Naive thymus-derived CD8-positive, alpha-beta T cell (primary cell): ENCODE measurements around the gene MAPT. TPM values are rescaled to one million over a fixed set of nuclear protein-coding genes. Genes with fewer than 3 reads are reported as not detected.
"Not testable (repeated sequence)": the region's sequence is repeated elsewhere in the genome, so short reads cannot be mapped to it uniquely, and the experiment has no call there.

Experiments used
- ATAC-seq, 2 donors: fragments of 150-1000 bp; cut with Tn5 transposase in 1 of 2; sonication (Bioruptor Pico), chemical (Tn5 transposase) in 1 of 2; 1 replicate in 1 of 2; 2 replicates in 1 of 2; pipeline ENCODE4 v1.10.0; 2021; ENCODE audit warnings: mild to moderate bottlenecking in 2 of 2, moderate library complexity in 2 of 2
- POLR2A ChIA-PET: fragments of 350-600 bp; sonication (Branson Sonifier 250); formaldehyde crosslinking; loops from one replicate; lab custom pipeline; 2021; ENCODE audit warnings: antibody characterized with exemption; lab: Charles Lee
- DNase-seq, 10 donors: peaks; one replicate each; pipeline versions ENCODE4 v3.0.0 to v3.0.0-alpha.2; 2020 to 2022
- H3K27ac Mint-ChIP-seq, 10 donors: one replicate each; pipeline ENCODE4 v1.8.0; 2020 to 2022; ENCODE audit warnings: mild to moderate bottlenecking in 10 of 10, mixed read lengths in 10 of 10, moderate library complexity in 4 of 10, inconsistent platforms in 1 of 10
- H3K27me3 Mint-ChIP-seq, 5 donors: one replicate each; pipeline ENCODE4 v1.8.0; 2021 to 2022; ENCODE audit warnings: mixed read lengths in 5 of 5
- H3K36me3 Mint-ChIP-seq, 3 donors: one replicate each; pipeline ENCODE4 v1.8.0; 2020 to 2022; ENCODE audit warnings: mixed read lengths in 3 of 3, mild to moderate bottlenecking in 2 of 3, inconsistent platforms in 1 of 3
- H3K4me1 Mint-ChIP-seq, 4 donors: one replicate each; pipeline ENCODE4 v1.8.0; 2021 to 2022; ENCODE audit warnings: mixed read lengths in 4 of 4
- H3K4me3 Mint-ChIP-seq, 10 donors: one replicate each; pipeline ENCODE4 v1.8.0; 2020 to 2022; ENCODE audit warnings: mild to moderate bottlenecking in 10 of 10, mixed read lengths in 10 of 10, moderate library complexity in 6 of 10, inconsistent platforms in 1 of 10
- H3K9me3 Mint-ChIP-seq, 9 donors: one replicate each; pipeline ENCODE4 v1.8.0; 2020 to 2022; ENCODE audit warnings: mixed read lengths in 9 of 9, mild to moderate bottlenecking in 3 of 9, inconsistent platforms in 1 of 9, moderate library complexity in 1 of 9
- polyA plus RNA-seq, 3 donors: library from polyadenylated mRNA; unstranded; fragments of 300-500 nt; fragmentation: Illumina TruSeq; gene quantifications; one replicate each; pipeline ENCODE4 v1.2.3, GENCODE V29; 2021
- total RNA-seq, 8 experiments: library from RNA in 2 of 8; stranded (reverse) in 2 of 8; gene quantifications; one replicate each; pipeline ENCODE4 v1.2.3 and lab custom pipeline; 2021 to 2026

Gene MAPT
- total and polyA plus RNA-seq, 5 experiments from 2014 or later = 0.14 to 0.86 (median 0.33) TPM

DNA sequence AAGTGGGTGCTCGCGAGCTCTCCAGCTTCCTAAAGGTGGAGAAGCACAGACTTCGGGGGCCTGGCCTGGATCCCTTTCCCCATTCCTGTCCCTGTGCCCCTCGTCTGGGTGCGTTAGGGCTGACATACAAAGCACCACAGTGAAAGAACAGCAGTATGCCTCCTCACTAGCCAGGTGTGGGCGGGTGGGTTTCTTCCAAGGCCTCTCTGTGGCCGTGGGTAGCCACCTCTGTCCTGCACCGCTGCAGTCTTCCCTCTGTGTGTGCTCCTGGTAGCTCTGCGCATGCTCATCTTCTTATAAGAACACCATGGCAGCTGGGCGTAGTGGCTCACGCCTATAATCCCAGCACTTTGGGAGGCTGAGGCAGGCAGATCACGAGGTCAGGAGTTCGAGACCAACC, 102.8 kb downstream of the MAPT start:
- POLR2A ChIA-PET = no interaction called here
- no peaks in the 10 kb centered on the region for H3K36me3 Mint-ChIP-seq
- no peaks in the 10 kb centered on the region for H3K9me3 Mint-ChIP-seq
- peaks cover 0 to 4% (median 0%) of the 10 kb centered on the region in 4 donors for H3K4me1 Mint-ChIP-seq
- no peaks in the 10 kb centered on the region for H3K27me3 Mint-ChIP-seq
- peak in 1 of 10 donors; percentile 14 for DNase-seq
- H3K27ac Mint-ChIP-seq = peak overlapping the region in 1 of 10 donors; percentile 50
- H3K4me3 Mint-ChIP-seq = no peak overlapping the region
- ATAC-seq = no peak

DNA sequence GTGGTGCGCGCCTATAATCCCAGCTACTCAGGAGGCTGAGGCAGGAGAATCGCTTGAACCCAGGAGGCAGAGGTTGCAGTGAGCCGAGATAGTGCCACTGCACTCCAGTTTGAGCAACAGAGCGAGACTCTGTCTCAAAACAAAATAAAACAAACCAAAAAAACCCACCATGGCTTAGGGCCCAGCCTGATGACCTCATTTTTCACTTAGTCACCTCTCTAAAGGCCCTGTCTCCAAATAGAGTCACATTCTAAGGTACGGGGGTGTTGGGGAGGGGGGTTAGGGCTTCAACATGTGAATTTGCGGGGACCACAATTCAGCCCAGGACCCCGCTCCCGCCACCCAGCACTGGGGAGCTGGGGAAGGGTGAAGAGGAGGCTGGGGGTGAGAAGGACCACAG, 103.3 kb downstream of the MAPT start:
- Mint-ChIP-seq H3K27ac (no peak overlapping the region), H3K9me3 (no peaks in the 10 kb centered on the region), H3K4me3 (no peak overlapping the region), H3K27me3 (no peaks in the 10 kb centered on the region), H3K36me3 (no peaks in the 10 kb centered on the region), H3K4me1 (peaks cover 0 to 4% (median 0%) of the 10 kb centered on the region in 4 donors)
- POLR2A ChIA-PET = no interaction called here
- ATAC-seq (no peak), DNase-seq (no peak)

DNA sequence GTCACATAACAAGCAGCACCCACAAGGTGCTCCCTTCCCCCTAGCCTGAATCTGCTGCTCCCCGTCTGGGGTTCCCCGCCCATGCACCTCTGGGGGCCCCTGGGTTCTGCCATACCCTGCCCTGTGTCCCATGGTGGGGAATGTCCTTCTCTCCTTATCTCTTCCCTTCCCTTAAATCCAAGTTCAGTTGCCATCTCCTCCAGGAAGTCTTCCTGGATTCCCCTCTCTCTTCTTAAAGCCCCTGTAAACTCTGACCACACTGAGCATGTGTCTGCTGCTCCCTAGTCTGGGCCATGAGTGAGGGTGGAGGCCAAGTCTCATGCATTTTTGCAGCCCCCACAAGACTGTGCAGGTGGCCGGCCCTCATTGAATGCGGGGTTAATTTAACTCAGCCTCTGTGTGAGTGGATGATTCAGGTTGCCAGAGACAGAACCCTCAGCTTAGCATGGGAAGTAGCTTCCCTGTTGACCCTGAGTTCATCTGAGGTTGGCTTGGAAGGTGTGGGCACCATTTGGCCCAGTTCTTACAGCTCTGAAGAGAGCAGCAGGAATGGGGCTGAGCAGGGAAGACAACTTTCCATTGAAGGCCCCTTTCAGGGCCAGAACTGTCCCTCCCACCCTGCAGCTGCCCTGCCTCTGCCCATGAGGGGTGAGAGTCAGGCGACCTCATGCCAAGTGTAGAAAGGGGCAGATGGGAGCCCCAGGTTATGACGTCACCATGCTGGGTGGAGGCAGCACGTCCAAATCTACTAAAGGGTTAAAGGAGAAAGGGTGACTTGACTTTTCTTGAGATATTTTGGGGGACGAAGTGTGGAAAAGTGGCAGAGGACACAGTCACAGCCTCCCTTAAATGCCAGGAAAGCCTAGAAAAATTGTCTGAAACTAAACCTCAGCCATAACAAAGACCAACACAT, 104.9 kb downstream of the MAPT start, which contains the start of gene STH:
STH (plus strand) TSS at position 264 of the 913 bp plus-strand sequence; CDS start at position 294, 30 bp downstream.
- Mint-ChIP-seq H3K4me1 (peaks cover 0 to 4% (median 0%) of the 10 kb centered on the region in 4 donors), H3K27ac (peak within 1 kb of the TSS in 1 of 10 donors; percentile 37), H3K4me3 (no peak within 1 kb of the TSS), H3K27me3 (no peaks in the 10 kb centered on the region), H3K36me3 (no peaks in the 10 kb centered on the region), H3K9me3 (no peaks in the 10 kb centered on the region)
- ATAC-seq (no peak), DNase-seq (peak in 1 of 10 donors; percentile 56)
- POLR2A ChIA-PET = no interaction called here

DNA sequence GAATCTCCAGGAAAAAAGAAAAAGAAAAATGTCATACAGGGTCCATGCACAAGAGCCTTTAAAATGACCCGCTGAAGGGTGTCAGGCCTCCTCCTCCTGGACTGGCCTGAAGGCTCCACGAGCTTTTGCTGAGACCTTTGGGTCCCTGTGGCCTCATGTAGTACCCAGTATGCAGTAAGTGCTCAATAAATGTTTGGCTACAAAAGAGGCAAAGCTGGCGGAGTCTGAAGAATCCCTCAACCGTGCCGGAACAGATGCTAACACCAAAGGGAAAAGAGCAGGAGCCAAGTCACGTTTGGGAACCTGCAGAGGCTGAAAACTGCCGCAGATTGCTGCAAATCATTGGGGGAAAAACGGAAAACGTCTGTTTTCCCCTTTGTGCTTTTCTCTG, 105.5 kb downstream of the MAPT start:
- Mint-ChIP-seq H3K4me3 (no peak overlapping the region), H3K36me3 (no peaks in the 10 kb centered on the region), H3K9me3 (no peaks in the 10 kb centered on the region), H3K27me3 (no peaks in the 10 kb centered on the region), H3K4me1 (peaks cover 0 to 4% (median under 1%) of the 10 kb centered on the region in 4 donors), H3K27ac (no peak overlapping the region)
- POLR2A ChIA-PET = no interaction called here
- ATAC-seq = no peak
- DNase-seq = peak in 1 of 10 donors; percentile 1

DNA sequence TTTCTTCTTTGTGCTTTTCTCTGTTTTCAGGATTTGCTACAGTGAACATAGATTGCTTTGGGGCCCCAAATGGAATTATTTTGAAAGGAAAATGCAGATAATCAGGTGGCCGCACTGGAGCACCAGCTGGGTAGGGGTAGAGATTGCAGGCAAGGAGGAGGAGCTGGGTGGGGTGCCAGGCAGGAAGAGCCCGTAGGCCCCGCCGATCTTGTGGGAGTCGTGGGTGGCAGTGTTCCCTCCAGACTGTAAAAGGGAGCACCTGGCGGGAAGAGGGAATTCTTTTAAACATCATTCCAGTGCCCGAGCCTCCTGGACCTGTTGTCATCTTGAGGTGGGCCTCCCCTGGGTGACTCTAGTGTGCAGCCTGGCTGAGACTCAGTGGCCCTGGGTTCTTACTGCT, 105.9 kb downstream of the MAPT start:
- no peak overlapping the region for H3K4me3 Mint-ChIP-seq
- H3K9me3 Mint-ChIP-seq = no peaks in the 10 kb centered on the region
- H3K27me3 Mint-ChIP-seq = no peaks in the 10 kb centered on the region
- POLR2A ChIA-PET = no interaction called here
- peaks cover 0 to 4% (median under 1%) of the 10 kb centered on the region in 4 donors for H3K4me1 Mint-ChIP-seq
- H3K27ac Mint-ChIP-seq = no peak overlapping the region
- ATAC-seq = no peak
- H3K36me3 Mint-ChIP-seq = no peaks in the 10 kb centered on the region
- DNase-seq = peak in 1 of 10 donors; percentile 19

DNA sequence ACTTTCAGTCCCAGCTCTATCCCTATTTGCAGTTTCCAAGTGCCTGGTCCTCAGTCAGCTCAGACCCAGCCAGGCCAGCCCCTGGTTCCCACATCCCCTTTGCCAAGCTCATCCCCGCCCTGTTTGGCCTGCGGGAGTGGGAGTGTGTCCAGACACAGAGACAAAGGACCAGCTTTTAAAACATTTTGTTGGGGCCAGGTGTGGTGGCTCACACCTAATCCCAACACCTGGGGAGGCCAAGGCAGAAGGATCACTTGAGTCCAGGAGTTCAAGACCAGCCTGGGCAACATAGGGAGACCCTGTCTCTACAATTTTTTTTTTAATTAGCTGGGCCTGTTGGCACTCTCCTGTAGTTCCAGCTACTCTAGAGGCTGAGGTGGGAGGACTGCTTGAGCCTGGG, 106.4 kb downstream of the MAPT start:
- peak overlapping the region in 1 of 10 donors; percentile 21 for H3K27ac Mint-ChIP-seq
- H3K27me3 Mint-ChIP-seq = peaks cover 0 to under 1% (median 0%) of the 10 kb centered on the region in 5 donors
- no peak overlapping the region for H3K4me3 Mint-ChIP-seq
- ATAC-seq = no peak
- no peaks in the 10 kb centered on the region for H3K9me3 Mint-ChIP-seq
- DNase-seq = peak in 1 of 10 donors; percentile 58
- POLR2A ChIA-PET = no interaction called here
- no peaks in the 10 kb centered on the region for H3K36me3 Mint-ChIP-seq
- H3K4me1 Mint-ChIP-seq = peaks cover 0 to 2% (median under 1%) of the 10 kb centered on the region in 4 donors

DNA sequence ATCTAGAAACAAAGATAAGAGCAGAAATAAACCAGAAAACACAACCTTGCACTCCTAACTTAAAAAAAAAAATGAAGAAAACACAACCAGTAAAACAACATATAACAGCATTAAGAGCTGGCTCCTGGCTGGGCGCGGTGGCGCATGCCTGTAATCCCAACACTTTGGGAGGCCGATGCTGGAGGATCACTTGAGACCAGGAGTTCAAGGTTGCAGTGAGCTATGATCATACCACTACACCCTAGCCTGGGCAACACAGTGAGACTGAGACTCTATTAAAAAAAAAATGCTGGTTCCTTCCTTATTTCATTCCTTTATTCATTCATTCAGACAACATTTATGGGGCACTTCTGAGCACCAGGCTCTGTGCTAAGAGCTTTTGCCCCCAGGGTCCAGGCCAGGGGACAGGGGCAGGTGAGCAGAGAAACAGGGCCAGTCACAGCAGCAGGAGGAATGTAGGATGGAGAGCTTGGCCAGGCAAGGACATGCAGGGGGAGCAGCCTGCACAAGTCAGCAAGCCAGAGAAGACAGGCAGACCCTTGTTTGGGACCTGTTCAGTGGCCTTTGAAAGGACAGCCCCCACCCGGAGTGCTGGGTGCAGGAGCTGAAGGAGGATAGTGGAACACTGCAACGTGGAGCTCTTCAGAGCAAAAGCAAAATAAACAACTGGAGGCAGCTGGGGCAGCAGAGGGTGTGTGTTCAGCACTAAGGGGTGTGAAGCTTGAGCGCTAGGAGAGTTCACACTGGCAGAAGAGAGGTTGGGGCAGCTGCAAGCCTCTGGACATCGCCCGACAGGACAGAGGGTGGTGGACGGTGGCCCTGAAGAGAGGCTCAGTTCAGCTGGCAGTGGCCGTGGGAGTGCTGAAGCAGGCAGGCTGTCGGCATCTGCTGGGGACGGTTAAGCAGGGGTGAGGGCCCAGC, 107.3 kb downstream of the MAPT start:
- H3K27me3 Mint-ChIP-seq = peaks cover 0 to 6% (median 0%) of the 10 kb centered on the region in 5 donors
- peak overlapping the region in 2 of 10 donors; percentile 40 to 56 for H3K27ac Mint-ChIP-seq
- no peaks in the 10 kb centered on the region for H3K36me3 Mint-ChIP-seq
- POLR2A ChIA-PET = no interaction called here
- no peak overlapping the region for H3K4me3 Mint-ChIP-seq
- H3K9me3 Mint-ChIP-seq = no peaks in the 10 kb centered on the region
- ATAC-seq = no peak
- H3K4me1 Mint-ChIP-seq = peaks cover 0 to 2% (median under 1%) of the 10 kb centered on the region in 4 donors
- DNase-seq = peak in 1 of 10 donors; percentile 26

DNA sequence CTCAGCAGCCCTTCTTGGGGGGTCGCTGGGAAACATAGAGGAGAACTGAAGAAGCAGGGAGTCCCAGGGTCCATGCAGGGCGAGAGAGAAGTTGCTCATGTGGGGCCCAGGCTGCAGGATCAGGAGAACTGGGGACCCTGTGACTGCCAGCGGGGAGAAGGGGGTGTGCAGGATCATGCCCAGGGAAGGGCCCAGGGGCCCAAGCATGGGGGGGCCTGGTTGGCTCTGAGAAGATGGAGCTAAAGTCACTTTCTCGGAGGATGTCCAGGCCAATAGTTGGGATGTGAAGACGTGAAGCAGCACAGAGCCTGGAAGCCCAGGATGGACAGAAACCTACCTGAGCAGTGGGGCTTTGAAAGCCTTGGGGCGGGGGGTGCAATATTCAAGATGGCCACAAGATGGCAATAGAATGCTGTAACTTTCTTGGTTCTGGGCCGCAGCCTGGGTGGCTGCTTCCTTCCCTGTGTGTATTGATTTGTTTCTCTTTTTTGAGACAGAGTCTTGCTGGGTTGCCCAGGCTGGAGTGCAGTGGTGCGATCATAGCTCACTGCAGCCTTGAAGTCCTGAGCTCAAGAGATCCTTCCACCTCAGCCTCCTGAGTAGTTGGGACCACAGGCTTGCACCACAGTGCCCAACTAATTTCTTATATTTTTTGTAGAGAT, 108.1 kb downstream of the MAPT start:
- H3K27me3 Mint-ChIP-seq = peaks cover 0 to 6% (median 0%) of the 10 kb centered on the region in 5 donors
- POLR2A ChIA-PET = no interaction called here
- H3K9me3 Mint-ChIP-seq = no peaks in the 10 kb centered on the region
- DNase-seq = peak; percentile 56 to 86 (median 72)
- peaks cover 0 to 2% (median under 1%) of the 10 kb centered on the region in 4 donors for H3K4me1 Mint-ChIP-seq
- H3K4me3 Mint-ChIP-seq = no peak overlapping the region
- H3K27ac Mint-ChIP-seq = peak overlapping the region in 3 of 10 donors; percentile 40 to 56 (median 47)
- no peaks in the 10 kb centered on the region for H3K36me3 Mint-ChIP-seq
- ATAC-seq = peak; percentile 96

DNA sequence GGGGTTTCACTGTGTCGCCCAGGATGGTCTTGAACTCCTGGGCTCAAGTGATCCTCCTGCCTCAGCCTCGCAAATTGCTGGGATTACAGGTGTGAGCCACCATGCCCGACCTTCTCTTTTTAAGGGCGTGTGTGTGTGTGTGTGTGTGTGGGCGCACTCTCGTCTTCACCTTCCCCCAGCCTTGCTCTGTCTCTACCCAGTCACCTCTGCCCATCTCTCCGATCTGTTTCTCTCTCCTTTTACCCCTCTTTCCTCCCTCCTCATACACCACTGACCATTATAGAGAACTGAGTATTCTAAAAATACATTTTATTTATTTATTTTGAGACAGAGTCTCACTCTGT, 108.6 kb downstream of the MAPT start:
- H3K36me3 Mint-ChIP-seq = no peaks in the 10 kb centered on the region
- no peaks in the 10 kb centered on the region for H3K9me3 Mint-ChIP-seq
- POLR2A ChIA-PET = no interaction called here
- peak in 1 of 2 donors; percentile 22 for ATAC-seq
- peaks cover 0 to 2% (median under 1%) of the 10 kb centered on the region in 4 donors for H3K4me1 Mint-ChIP-seq
- peaks cover 0 to 6% (median 0%) of the 10 kb centered on the region in 5 donors for H3K27me3 Mint-ChIP-seq
- DNase-seq = no peak
- H3K27ac Mint-ChIP-seq = peak overlapping the region in 1 of 10 donors; percentile 40
- H3K4me3 Mint-ChIP-seq = no peak overlapping the region

DNA sequence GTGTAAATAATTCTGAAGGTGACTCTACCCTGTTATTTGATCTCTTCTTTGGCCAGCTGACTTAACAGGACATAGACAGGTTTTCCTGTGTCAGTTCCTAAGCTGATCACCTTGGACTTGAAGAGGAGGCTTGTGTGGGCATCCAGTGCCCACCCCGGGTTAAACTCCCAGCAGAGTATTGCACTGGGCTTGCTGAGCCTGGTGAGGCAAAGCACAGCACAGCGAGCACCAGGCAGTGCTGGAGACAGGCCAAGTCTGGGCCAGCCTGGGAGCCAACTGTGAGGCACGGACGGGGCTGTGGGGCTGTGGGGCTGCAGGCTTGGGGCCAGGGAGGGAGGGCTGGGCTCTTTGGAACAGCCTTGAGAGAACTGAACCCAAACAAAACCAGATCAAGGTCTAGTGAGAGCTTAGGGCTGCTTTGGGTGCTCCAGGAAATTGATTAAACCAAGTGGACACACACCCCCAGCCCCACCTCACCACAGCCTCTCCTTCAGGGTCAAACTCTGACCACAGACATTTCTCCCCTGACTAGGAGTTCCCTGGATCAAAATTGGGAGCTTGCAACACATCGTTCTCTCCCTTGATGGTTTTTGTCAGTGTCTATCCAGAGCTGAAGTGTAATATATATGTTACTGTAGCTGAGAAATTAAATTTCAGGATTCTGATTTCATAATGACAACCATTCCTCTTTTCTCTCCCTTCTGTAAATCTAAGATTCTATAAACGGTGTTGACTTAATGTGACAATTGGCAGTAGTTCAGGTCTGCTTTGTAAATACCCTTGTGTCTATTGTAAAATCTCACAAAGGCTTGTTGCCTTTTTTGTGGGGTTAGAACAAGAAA, 109.8 kb downstream of the MAPT start:
- no peak for ATAC-seq
- Mint-ChIP-seq H3K27me3 (peaks cover 0 to 6% (median 0%) of the 10 kb centered on the region in 5 donors), H3K36me3 (no peaks in the 10 kb centered on the region), H3K4me1 (peaks cover 0 to 2% (median under 1%) of the 10 kb centered on the region in 4 donors), H3K4me3 (no peak overlapping the region), H3K27ac (no peak overlapping the region), H3K9me3 (no peaks in the 10 kb centered on the region)
- POLR2A ChIA-PET = interaction anchor here (0.9 to 1.2 kb wide), 3 partner anchors 17 to 209 kb away, joined by 3 to 6 read pairs (median 3); partner anchors contain the start of gene KANSL1
- no peak for DNase-seq

DNA sequence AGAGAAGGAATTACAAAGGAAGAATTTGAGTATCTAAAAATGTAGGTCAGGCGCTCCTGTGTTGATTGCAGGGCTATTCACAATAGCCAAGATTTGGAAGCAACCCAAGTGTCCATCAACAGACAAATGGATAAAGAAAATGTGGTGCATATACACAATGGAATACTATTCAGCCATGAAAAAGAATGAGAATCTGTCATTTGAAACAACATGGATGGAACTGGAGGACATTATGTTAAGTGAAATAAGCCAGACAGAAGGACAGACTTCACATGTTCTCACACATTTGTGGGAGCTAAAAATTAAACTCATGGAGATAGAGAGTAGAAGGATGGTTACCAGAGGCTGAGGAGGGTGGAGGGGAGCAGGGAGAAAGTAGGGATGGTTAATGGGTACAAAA, 111.7 kb downstream of the MAPT start:
- DNase-seq, H3K4me1 Mint-ChIP-seq, POLR2A ChIA-PET, ATAC-seq, H3K36me3 Mint-ChIP-seq, H3K4me3 Mint-ChIP-seq, H3K9me3 Mint-ChIP-seq, H3K27me3 Mint-ChIP-seq: not testable (repeated sequence)
- H3K27ac Mint-ChIP-seq = peak overlapping the region in 1 of 10 donors; percentile 37
